GM18508 (cell line): ENCODE results near the gene RRAS2.
A peak's percentile ranks its signal among the peaks of the same experiment; 100 is the strongest.
"Not testable (repeated sequence)": the region's sequence is repeated elsewhere in the genome, so short reads cannot be mapped to it uniquely, and the experiment has no call there.

Experiments
- ATAC-seq: cut with Tn5 transposase; IDR thresholded peaks from one replicate; pipeline ENCODE4 v1.9.1; 2021; ENCODE audit warnings: moderate number of reproducible peaks; ENCODE audit not compliant: insufficient read depth, unreplicated experiment

RRAS2 gene

GRCh38 chr11:14373941-14374646 lies 15.1 kb upstream of the RRAS2 start:
- ATAC-seq = no peak

GRCh38 chr11:14372011-14372410 lies 13.0 kb upstream of the RRAS2 start:
- ATAC-seq = no peak

GRCh38 chr11:14371249-14371648 lies 12.3 kb upstream of the RRAS2 start:
- no peak for ATAC-seq

- ATAC-seq = no peak
Measured at GRCh38 chr11:14370496-14370895, 11.5 kb upstream of the RRAS2 start.

GRCh38 chr11:14369598-14369997 lies 10.6 kb upstream of the RRAS2 start:
- ATAC-seq = no peak

- ATAC-seq = no peak
Measured at GRCh38 chr11:14366936-14367335, 8.0 kb upstream of the RRAS2 start.

- ATAC-seq = no peak
Measured at GRCh38 chr11:14364322-14364721, 5.3 kb upstream of the RRAS2 start.

- ATAC-seq = no peak
Measured at GRCh38 chr11:14362611-14363010, 3.6 kb upstream of the RRAS2 start.

GRCh38 chr11:14361951-14362350 lies 3.0 kb upstream of the RRAS2 start:
- no peak for ATAC-seq

- ATAC-seq = no peak
Measured at GRCh38 chr11:14360976-14361375, 2.0 kb upstream of the RRAS2 start.

GRCh38 chr11:14359501-14360031 lies 583 bp upstream of the RRAS2 start:
- ATAC-seq = no peak

GRCh38 chr11:14357881-14358728 lies 878 bp downstream of the RRAS2 start:
- ATAC-seq = peak; percentile 16

- no peak for ATAC-seq
Measured at GRCh38 chr11:14356342-14356741, 2.6 kb downstream of the RRAS2 start.

GRCh38 chr11:14354604-14355003 lies 4.4 kb downstream of the RRAS2 start:
- not testable (repeated sequence) for ATAC-seq

GRCh38 chr11:14350716-14351238 lies 8.2 kb downstream of the RRAS2 start:
- no peak for ATAC-seq

- ATAC-seq = no peak
Measured at GRCh38 chr11:14350215-14350614, 8.8 kb downstream of the RRAS2 start.

- ATAC-seq = no peak
Measured at GRCh38 chr11:14347991-14348390, 11.0 kb downstream of the RRAS2 start.

GRCh38 chr11:14347494-14347893 lies 11.5 kb downstream of the RRAS2 start:
- no peak for ATAC-seq

- ATAC-seq = no peak
Measured at GRCh38 chr11:14346303-14346955, 12.6 kb downstream of the RRAS2 start.

GRCh38 chr11:14345668-14346067 lies 13.3 kb downstream of the RRAS2 start:
- ATAC-seq = no peak

- ATAC-seq = not testable (repeated sequence)
Measured at GRCh38 chr11:14345016-14345415, 14.0 kb downstream of the RRAS2 start.
